Ovary (tissue), 3 donors: ENCODE results near the gene NLRC5.

Experiments used
- EP300 ChIP-seq: sonication (generic); formaldehyde crosslinking; IDR thresholded peaks from one replicate; pipeline ENCODE4 v1.6.1; 2017; ENCODE audit warnings: antibody characterized with exemption
- POLR2A ChIP-seq: fragments of 450-650 bp; IDR thresholded peaks from one replicate; pipeline ENCODE4 v1.6.1; 2017; ENCODE audit warnings: antibody characterized with exemption, mild to moderate bottlenecking, moderate library complexity
- TF ChIP-seq, protein P1 (sequence below), 3 donors: fragments of 450-650 bp in 2 of 3; fragments of 200-600 bp in 1 of 3; IDR thresholded peaks; one replicate each; pipeline versions ENCODE4 v1.5.1 to v1.8.0; 2016 to 2022; ENCODE audit warnings: antibody characterized with exemption in 3 of 3, mild to moderate bottlenecking in 1 of 3
- donor health status: DM: no; HTN: no; CAD: no.

DNA sequence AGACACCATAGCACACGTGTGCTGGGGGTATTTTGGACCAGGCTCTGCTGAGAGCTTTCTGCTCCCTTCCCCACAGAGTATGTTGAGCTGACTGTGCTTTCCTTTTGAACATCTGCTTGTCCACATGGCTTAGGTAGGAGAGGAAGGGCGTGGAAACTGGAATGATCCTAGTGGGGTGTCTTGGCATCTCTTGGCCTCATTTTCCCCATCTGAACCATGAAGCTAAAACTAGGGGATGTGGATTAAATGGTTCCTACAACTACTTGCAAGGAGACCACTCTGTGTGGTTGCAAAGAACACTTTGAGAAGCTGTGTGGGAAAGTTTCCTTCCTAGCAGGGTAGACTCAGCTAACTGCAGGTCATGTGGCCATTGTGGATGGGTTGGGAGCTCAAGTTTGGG is 6.7 kb upstream of the NLRC5 start:
- TF ChIP-seq, protein P1, sequence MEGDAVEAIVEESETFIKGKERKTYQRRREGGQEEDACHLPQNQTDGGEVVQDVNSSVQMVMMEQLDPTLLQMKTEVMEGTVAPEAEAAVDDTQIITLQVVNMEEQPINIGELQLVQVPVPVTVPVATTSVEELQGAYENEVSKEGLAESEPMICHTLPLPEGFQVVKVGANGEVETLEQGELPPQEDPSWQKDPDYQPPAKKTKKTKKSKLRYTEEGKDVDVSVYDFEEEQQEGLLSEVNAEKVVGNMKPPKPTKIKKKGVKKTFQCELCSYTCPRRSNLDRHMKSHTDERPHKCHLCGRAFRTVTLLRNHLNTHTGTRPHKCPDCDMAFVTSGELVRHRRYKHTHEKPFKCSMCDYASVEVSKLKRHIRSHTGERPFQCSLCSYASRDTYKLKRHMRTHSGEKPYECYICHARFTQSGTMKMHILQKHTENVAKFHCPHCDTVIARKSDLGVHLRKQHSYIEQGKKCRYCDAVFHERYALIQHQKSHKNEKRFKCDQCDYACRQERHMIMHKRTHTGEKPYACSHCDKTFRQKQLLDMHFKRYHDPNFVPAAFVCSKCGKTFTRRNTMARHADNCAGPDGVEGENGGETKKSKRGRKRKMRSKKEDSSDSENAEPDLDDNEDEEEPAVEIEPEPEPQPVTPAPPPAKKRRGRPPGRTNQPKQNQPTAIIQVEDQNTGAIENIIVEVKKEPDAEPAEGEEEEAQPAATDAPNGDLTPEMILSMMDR (IDR thresholded peaks at IDR 0.05) = no peak
- TF ChIP-seq POLR2A = no peak
- TF ChIP-seq EP300 = no peak
